Neutrophil (primary cell): ENCODE measurements around the gene KIAA1328.
"Not testable (repeated sequence)": the region's sequence is repeated elsewhere in the genome, so short reads cannot be mapped to it uniquely, and the experiment has no call there.

Experiments used
- H3K27ac ChIP-seq: fragments of 200-600 bp; sonication (generic); 2 replicates; pipeline ENCODE4 v1.5.1; 2016; ENCODE audit warnings: mild to moderate bottlenecking, moderate library complexity
- H3K27me3 ChIP-seq: fragments of 200-600 bp; sonication (generic); 2 replicates; pipeline ENCODE4 v1.6.0; 2016; ENCODE audit warnings: mild to moderate bottlenecking
- H3K36me3 ChIP-seq: fragments of 200-600 bp; sonication (generic); 2 replicates; pipeline ENCODE4 v1.5.1; 2017
- H3K4me1 ChIP-seq, 2 experiments: fragments of 200-600 bp in 1 of 2; sonication (generic) in 1 of 2; 1 replicate in 1 of 2; 2 replicates in 1 of 2; pipeline versions ENCODE4 v1.5.1 to v1.6.1; 2013 to 2016; ENCODE audit warnings: low read depth in 1 of 2, low read length in 1 of 2, mild to moderate bottlenecking in 1 of 2, moderate library complexity in 1 of 2; ENCODE audit not compliant: control insufficient read depth in 1 of 2, insufficient read depth in 1 of 2
- H3K4me3 ChIP-seq, 2 experiments: fragments of 200-600 bp in 1 of 2; sonication (generic) in 1 of 2; 1 replicate in 1 of 2; 2 replicates in 1 of 2; pipeline ENCODE4 v1.5.1; 2013 to 2016; ENCODE audit warnings: low read depth in 1 of 2, low read length in 1 of 2, mild to moderate bottlenecking in 1 of 2, moderate library complexity in 1 of 2
- H3K9me3 ChIP-seq: fragments of 200-600 bp; sonication (generic); 2 replicates; pipeline ENCODE4 v1.5.1; 2016
- TF ChIP-seq, protein P1 (sequence below): fragments of 200-600 bp; sonication (generic); IDR thresholded peaks from 2 replicates; pipeline ENCODE4 v1.5.1; 2016; ENCODE audit warnings: antibody characterized with exemption

KIAA1328 gene

DNA sequence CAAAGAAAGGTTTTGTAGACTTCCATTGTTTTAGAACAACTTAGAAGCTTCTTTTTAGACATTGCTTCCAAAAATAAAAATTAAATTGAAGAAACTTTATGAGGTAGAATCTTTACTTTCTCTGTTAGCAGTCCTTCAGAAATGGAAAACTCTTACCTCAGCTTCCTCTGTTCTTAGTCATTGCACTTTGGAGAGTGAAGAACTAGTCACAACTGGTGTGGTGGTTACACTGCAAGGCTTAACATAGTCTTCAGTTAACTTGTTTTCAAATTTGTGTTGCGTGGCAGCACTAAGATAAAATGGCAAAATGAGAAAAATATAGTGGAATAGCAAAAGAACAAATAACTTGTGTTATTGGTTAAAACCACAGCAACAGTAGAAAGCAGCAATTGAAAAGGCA lies 332.6 kb downstream of the KIAA1328 start:
- no peak overlapping the region for H3K4me3 ChIP-seq
- H3K4me1 ChIP-seq = no peaks in the 10 kb centered on the region
- no peak overlapping the region for H3K27ac ChIP-seq
- TF ChIP-seq, protein P1, sequence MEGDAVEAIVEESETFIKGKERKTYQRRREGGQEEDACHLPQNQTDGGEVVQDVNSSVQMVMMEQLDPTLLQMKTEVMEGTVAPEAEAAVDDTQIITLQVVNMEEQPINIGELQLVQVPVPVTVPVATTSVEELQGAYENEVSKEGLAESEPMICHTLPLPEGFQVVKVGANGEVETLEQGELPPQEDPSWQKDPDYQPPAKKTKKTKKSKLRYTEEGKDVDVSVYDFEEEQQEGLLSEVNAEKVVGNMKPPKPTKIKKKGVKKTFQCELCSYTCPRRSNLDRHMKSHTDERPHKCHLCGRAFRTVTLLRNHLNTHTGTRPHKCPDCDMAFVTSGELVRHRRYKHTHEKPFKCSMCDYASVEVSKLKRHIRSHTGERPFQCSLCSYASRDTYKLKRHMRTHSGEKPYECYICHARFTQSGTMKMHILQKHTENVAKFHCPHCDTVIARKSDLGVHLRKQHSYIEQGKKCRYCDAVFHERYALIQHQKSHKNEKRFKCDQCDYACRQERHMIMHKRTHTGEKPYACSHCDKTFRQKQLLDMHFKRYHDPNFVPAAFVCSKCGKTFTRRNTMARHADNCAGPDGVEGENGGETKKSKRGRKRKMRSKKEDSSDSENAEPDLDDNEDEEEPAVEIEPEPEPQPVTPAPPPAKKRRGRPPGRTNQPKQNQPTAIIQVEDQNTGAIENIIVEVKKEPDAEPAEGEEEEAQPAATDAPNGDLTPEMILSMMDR = no peak
- no peaks in the 10 kb centered on the region for H3K36me3 ChIP-seq
- H3K9me3 ChIP-seq = no peaks in the 10 kb centered on the region
- no peaks in the 10 kb centered on the region for H3K27me3 ChIP-seq

DNA sequence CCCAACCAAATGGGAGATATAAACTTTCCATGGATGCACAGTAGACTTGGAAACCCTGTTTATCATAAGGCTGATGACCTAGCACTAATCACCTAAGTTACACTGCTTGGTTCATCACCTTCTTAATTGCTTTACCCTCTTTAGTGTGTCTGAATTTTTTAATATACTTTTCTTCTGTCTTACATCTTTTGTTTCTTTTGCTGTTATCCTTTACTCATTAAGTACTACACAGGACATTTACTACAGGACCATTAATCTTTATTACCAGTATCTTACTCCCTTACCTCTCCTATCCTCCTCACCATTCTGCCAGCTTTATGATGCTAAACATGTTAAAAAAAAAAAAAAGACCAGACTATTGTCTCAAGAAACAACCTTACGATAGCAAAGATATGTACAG lies 333.6 kb downstream of the KIAA1328 start:
- Histone ChIP-seq H3K9me3 (no peaks in the 10 kb centered on the region), H3K27me3 (no peaks in the 10 kb centered on the region)
- TF ChIP-seq, protein P1 = no peak

DNA sequence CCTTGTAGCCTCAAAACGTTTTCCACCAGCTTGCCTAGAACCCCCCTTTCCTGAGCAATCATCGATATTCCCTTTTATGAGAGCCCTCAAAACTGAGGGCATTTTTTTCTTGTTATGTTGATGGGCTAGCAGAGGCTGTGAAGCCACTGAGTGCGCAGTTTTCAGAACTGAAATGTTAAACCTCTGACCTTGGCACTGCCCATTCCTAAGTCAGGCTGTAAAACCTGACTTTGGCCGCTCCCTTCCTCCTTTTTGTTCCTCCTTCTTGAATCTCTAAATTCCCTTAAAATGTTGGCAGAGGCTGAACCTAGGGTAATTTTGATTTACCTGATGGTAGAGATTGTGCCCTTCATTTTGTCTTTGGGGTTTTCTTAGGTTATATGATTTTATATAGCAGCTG lies 334.2 kb downstream of the KIAA1328 start:
- TF ChIP-seq, protein P1 = no peak
- Histone ChIP-seq H3K36me3 (no peaks in the 10 kb centered on the region), H3K9me3 (no peaks in the 10 kb centered on the region), H3K27me3 (no peaks in the 10 kb centered on the region), H3K27ac (no peak overlapping the region), H3K4me1 (no peaks in the 10 kb centered on the region), H3K4me3 (no peak overlapping the region)

More for the DNA sequence above, 333.6 kb downstream of the KIAA1328 start:
- no peaks in the 10 kb centered on the region for H3K4me1 ChIP-seq
- H3K27ac ChIP-seq = no peak overlapping the region
- H3K36me3 ChIP-seq = no peaks in the 10 kb centered on the region
- no peak overlapping the region for H3K4me3 ChIP-seq

DNA sequence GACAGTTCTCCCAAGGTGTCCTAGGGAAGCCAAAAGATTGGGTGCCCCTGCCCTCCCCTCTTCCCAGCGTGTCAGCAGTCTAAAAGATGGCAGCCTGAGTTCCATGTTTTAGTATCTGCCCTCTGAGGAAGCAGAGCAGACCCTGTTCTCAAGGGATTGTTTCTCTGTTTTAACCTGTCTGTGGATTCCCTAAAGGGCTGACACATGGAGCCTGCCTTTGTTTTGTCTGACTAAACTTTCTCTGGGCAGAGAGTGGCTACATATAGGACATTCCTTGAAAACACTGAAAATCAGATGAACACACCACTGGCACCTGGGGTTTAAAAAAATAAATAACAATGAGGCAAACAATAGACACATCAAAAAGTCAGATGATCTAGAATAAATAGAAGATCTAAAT lies 337.6 kb downstream of the KIAA1328 start:
- Histone ChIP-seq H3K27ac (no peak overlapping the region), H3K4me3 (no peak overlapping the region), H3K27me3 (no peaks in the 10 kb centered on the region), H3K4me1 (no peaks in the 10 kb centered on the region), H3K36me3 (no peaks in the 10 kb centered on the region), H3K9me3 (no peaks in the 10 kb centered on the region)
- TF ChIP-seq, protein P1 = no peak

- not testable (repeated sequence) for H3K27ac ChIP-seq, H3K27me3 ChIP-seq, H3K9me3 ChIP-seq, H3K4me1 ChIP-seq, H3K4me3 ChIP-seq, H3K36me3 ChIP-seq
These were observed 338.0 kb downstream of the KIAA1328 start for GRCh38 chr18:37166966-37167365.

- H3K9me3 ChIP-seq = no peaks in the 10 kb centered on the region
- H3K4me3 ChIP-seq = no peak overlapping the region
- H3K27me3 ChIP-seq = no peaks in the 10 kb centered on the region
- H3K4me1 ChIP-seq = no peaks in the 10 kb centered on the region
- no peaks in the 10 kb centered on the region for H3K36me3 ChIP-seq
- H3K27ac ChIP-seq = no peak overlapping the region
- TF ChIP-seq, protein P1 = no peak
These were observed 342.1 kb downstream of the KIAA1328 start for GRCh38 chr18:37170984-37171383.
